ENCODE results near the gene TNS1.

The TNS1 gene

GRCh38 chr2:218017211-218018053, 14.6 kb upstream of the TNS1 start:
- no peak for DNase-seq (ENCODE audit: low read depth in 2 of 2, low spot score in 1 of 2)

GRCh38 chr2:218016810-218017209, 14.0 kb upstream of the TNS1 start:
- DNase-seq (ENCODE audit: low read depth in 2 of 2, low spot score in 1 of 2) = no peak

GRCh38 chr2:218015586-218016521, 13.1 kb upstream of the TNS1 start:
- DNase-seq (ENCODE audit: low read depth in 2 of 2, low spot score in 1 of 2) = no peak

- DNase-seq (ENCODE audit: low read depth in 2 of 2, low spot score in 1 of 2) = no peak
Observed at GRCh38 chr2:218014706-218015585, 12.2 kb upstream of the TNS1 start.

GRCh38 chr2:218013289-218013688, 10.5 kb upstream of the TNS1 start:
- no peak for DNase-seq (ENCODE audit: low read depth in 2 of 2, low spot score in 1 of 2)

GRCh38 chr2:218012284-218012683, 9.5 kb upstream of the TNS1 start:
- no peak for DNase-seq (ENCODE audit: low read depth in 2 of 2, low spot score in 1 of 2)

- no peak for DNase-seq (ENCODE audit: low read depth in 2 of 2, low spot score in 1 of 2)
Observed at GRCh38 chr2:218011653-218012040, 8.9 kb upstream of the TNS1 start.

- no peak for DNase-seq (ENCODE audit: low read depth in 2 of 2, low spot score in 1 of 2)
Observed at GRCh38 chr2:218010984-218011652, 8.3 kb upstream of the TNS1 start.

- DNase-seq (ENCODE audit: low read depth in 2 of 2, low spot score in 1 of 2) = no peak
Observed at GRCh38 chr2:218010140-218010983, 7.6 kb upstream of the TNS1 start.

GRCh38 chr2:218009765-218010139, 7.0 kb upstream of the TNS1 start:
- no peak for DNase-seq (ENCODE audit: low read depth in 2 of 2, low spot score in 1 of 2)

- DNase-seq (ENCODE audit: low read depth in 2 of 2, low spot score in 1 of 2) = no peak
Observed at GRCh38 chr2:218009231-218009630, 6.4 kb upstream of the TNS1 start.

- no peak for DNase-seq (ENCODE audit: low read depth in 2 of 2, low spot score in 1 of 2)
Observed at GRCh38 chr2:218008060-218009040, 5.6 kb upstream of the TNS1 start.

GRCh38 chr2:218006741-218007140, 3.9 kb upstream of the TNS1 start:
- no peak for DNase-seq (ENCODE audit: low read depth in 2 of 2, low spot score in 1 of 2)

GRCh38 chr2:218005486-218005885, 2.7 kb upstream of the TNS1 start:
- DNase-seq (ENCODE audit: low read depth in 2 of 2, low spot score in 1 of 2) = no peak

- no peak for DNase-seq (ENCODE audit: low read depth in 2 of 2, low spot score in 1 of 2)
Observed at GRCh38 chr2:218005028-218005427, 2.2 kb upstream of the TNS1 start.

GRCh38 chr2:218003981-218004419, 1.2 kb upstream of the TNS1 start:
- DNase-seq (ENCODE audit: low read depth in 2 of 2, low spot score in 1 of 2) = no peak

- DNase-seq (ENCODE audit: low read depth in 2 of 2, low spot score in 1 of 2) = no peak
Observed at GRCh38 chr2:218003281-218003944, 618 bp upstream of the TNS1 start.
